ENCODE measurements around the gene CTNNBL1. TPM values are rescaled to one million over a fixed set of nuclear protein-coding genes. Genes with fewer than 3 reads are reported as not detected.

The CTNNBL1 gene
- total and polyA plus RNA-seq, 2 experiments from 2014 or later, result 36.3 to 68.7 TPM

DNA sequence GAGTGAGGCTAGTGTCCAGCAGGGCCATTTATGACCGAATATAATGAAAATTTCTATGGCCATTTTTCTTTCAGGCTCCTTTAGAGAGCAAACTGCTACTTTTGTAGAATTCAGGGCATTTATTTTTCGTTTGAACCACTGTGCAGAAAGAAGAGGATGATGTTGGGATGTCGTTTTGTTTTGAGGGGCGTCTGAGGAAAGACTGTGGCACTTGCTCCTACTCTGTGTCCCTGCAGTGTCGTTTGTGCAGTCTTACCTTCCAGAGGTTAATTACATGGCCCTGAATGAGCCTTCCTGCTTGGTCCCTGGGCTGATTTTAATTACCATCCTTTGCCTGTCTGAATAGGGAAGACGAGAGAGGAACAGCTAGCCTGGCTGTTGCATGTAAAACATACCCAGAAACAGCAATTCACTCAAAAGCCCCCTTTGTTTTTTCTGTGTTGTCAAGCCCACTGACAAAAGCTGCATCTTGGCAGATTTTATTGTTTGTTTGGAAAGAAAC lies 65.3 kb downstream of the CTNNBL1 start:
- TF ChIP-seq POLR2AphosphoS5 (IDR thresholded peaks at IDR 0.05; ENCODE audit: low read depth) (no peak), EZH2phosphoT487 (IDR thresholded peaks at IDR 0.05; ENCODE audit: unreplicated experiment) (no peak), NANOG (IDR thresholded peaks at IDR 0.05; ENCODE audit: borderline replicate concordance) (no peak), ZNF114 (CRISPR knock-in tag; IDR thresholded peaks at IDR 0.05) (no peak), ZNF331 (CRISPR knock-in tag; IDR thresholded peaks at IDR 0.05; ENCODE audit: low read depth) (no peak), JUNB (IDR thresholded peaks at IDR 0.05; ENCODE audit: unreplicated experiment) (no peak), STAT1 (IDR thresholded peaks at IDR 0.05; ENCODE audit: unreplicated experiment) (no peak), CREB1 (CRISPR knock-in tag; IDR thresholded peaks at IDR 0.05; ENCODE audit: low read depth) (no peak)
- TF ChIP-seq, protein P1, sequence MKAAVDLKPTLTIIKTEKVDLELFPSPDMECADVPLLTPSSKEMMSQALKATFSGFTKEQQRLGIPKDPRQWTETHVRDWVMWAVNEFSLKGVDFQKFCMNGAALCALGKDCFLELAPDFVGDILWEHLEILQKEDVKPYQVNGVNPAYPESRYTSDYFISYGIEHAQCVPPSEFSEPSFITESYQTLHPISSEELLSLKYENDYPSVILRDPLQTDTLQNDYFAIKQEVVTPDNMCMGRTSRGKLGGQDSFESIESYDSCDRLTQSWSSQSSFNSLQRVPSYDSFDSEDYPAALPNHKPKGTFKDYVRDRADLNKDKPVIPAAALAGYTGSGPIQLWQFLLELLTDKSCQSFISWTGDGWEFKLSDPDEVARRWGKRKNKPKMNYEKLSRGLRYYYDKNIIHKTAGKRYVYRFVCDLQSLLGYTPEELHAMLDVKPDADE (IDR thresholded peaks at IDR 0.05), result no peak
- TF ChIP-seq, protein P2, sequence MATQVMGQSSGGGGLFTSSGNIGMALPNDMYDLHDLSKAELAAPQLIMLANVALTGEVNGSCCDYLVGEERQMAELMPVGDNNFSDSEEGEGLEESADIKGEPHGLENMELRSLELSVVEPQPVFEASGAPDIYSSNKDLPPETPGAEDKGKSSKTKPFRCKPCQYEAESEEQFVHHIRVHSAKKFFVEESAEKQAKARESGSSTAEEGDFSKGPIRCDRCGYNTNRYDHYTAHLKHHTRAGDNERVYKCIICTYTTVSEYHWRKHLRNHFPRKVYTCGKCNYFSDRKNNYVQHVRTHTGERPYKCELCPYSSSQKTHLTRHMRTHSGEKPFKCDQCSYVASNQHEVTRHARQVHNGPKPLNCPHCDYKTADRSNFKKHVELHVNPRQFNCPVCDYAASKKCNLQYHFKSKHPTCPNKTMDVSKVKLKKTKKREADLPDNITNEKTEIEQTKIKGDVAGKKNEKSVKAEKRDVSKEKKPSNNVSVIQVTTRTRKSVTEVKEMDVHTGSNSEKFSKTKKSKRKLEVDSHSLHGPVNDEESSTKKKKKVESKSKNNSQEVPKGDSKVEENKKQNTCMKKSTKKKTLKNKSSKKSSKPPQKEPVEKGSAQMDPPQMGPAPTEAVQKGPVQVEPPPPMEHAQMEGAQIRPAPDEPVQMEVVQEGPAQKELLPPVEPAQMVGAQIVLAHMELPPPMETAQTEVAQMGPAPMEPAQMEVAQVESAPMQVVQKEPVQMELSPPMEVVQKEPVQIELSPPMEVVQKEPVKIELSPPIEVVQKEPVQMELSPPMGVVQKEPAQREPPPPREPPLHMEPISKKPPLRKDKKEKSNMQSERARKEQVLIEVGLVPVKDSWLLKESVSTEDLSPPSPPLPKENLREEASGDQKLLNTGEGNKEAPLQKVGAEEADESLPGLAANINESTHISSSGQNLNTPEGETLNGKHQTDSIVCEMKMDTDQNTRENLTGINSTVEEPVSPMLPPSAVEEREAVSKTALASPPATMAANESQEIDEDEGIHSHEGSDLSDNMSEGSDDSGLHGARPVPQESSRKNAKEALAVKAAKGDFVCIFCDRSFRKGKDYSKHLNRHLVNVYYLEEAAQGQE (IDR thresholded peaks at IDR 0.05; ENCODE audit: unreplicated experiment), result no peak
- TF ChIP-seq, protein P3, sequence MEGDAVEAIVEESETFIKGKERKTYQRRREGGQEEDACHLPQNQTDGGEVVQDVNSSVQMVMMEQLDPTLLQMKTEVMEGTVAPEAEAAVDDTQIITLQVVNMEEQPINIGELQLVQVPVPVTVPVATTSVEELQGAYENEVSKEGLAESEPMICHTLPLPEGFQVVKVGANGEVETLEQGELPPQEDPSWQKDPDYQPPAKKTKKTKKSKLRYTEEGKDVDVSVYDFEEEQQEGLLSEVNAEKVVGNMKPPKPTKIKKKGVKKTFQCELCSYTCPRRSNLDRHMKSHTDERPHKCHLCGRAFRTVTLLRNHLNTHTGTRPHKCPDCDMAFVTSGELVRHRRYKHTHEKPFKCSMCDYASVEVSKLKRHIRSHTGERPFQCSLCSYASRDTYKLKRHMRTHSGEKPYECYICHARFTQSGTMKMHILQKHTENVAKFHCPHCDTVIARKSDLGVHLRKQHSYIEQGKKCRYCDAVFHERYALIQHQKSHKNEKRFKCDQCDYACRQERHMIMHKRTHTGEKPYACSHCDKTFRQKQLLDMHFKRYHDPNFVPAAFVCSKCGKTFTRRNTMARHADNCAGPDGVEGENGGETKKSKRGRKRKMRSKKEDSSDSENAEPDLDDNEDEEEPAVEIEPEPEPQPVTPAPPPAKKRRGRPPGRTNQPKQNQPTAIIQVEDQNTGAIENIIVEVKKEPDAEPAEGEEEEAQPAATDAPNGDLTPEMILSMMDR (conservative IDR thresholded peaks at IDR 0.05; ENCODE audit: low read depth in 2 of 2), result no peak
- TF ChIP-seq, protein P4, sequence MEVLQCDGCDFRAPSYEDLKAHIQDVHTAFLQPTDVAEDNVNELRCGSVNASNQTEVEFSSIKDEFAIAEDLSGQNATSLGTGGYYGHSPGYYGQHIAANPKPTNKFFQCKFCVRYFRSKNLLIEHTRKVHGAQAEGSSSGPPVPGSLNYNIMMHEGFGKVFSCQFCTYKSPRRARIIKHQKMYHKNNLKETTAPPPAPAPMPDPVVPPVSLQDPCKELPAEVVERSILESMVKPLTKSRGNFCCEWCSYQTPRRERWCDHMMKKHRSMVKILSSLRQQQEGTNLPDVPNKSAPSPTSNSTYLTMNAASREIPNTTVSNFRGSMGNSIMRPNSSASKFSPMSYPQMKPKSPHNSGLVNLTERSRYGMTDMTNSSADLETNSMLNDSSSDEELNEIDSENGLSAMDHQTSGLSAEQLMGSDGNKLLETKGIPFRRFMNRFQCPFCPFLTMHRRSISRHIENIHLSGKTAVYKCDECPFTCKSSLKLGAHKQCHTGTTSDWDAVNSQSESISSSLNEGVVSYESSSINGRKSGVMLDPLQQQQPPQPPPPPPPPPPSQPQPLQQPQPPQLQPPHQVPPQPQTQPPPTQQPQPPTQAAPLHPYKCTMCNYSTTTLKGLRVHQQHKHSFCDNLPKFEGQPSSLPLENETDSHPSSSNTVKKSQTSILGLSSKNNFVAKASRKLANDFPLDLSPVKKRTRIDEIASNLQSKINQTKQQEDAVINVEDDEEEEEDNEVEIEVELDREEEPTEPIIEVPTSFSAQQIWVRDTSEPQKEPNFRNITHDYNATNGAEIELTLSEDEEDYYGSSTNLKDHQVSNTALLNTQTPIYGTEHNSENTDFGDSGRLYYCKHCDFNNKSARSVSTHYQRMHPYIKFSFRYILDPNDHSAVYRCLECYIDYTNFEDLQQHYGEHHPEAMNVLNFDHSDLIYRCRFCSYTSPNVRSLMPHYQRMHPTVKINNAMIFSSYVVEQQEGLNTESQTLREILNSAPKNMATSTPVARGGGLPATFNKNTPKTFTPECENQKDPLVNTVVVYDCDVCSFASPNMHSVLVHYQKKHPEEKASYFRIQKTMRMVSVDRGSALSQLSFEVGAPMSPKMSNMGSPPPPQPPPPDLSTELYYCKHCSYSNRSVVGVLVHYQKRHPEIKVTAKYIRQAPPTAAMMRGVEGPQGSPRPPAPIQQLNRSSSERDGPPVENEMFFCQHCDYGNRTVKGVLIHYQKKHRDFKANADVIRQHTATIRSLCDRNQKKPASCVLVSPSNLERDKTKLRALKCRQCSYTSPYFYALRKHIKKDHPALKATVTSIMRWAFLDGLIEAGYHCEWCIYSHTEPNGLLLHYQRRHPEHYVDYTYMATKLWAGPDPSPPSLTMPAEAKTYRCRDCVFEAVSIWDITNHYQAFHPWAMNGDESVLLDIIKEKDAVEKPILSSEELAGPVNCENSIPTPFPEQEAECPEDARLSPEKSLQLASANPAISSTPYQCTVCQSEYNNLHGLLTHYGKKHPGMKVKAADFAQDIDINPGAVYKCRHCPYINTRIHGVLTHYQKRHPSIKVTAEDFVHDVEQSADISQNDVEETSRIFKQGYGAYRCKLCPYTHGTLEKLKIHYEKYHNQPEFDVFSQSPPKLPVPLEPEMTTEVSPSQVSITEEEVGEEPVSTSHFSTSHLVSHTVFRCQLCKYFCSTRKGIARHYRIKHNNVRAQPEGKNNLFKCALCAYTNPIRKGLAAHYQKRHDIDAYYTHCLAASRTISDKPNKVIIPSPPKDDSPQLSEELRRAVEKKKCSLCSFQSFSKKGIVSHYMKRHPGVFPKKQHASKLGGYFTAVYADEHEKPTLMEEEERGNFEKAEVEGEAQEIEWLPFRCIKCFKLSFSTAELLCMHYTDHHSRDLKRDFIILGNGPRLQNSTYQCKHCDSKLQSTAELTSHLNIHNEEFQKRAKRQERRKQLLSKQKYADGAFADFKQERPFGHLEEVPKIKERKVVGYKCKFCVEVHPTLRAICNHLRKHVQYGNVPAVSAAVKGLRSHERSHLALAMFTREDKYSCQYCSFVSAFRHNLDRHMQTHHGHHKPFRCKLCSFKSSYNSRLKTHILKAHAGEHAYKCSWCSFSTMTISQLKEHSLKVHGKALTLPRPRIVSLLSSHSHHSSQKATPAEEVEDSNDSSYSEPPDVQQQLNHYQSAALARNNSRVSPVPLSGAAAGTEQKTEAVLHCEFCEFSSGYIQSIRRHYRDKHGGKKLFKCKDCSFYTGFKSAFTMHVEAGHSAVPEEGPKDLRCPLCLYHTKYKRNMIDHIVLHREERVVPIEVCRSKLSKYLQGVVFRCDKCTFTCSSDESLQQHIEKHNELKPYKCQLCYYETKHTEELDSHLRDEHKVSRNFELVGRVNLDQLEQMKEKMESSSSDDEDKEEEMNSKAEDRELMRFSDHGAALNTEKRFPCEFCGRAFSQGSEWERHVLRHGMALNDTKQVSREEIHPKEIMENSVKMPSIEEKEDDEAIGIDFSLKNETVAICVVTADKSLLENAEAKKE (CRISPR knock-in tag; IDR thresholded peaks at IDR 0.05), result no peak
- Histone ChIP-seq H3K27ac (ENCODE audit: low read depth) (no peak overlapping the region), H3K79me2 (replicated peaks; ENCODE audit: insufficient read depth) (no peaks in the 10 kb centered on the region), H3K4me1 (ENCODE audit: insufficient read depth) (no peaks in the 10 kb centered on the region), H3F3A (replicated peaks; ENCODE audit: low read depth) (peaks cover 4% of the 10 kb centered on the region; the same call in 1 of the 2 replicates), H3K36me3 (ENCODE audit: insufficient read depth) (0 out of 2 replicates have a peak, but pooled peaks cover 4% of the 10 kb centered on the region), H4K20me1 (replicated peaks; ENCODE audit: insufficient read depth) (no peaks in the 10 kb centered on the region; the same call in 1 of the 2 replicates), H3K4me3 (no peak overlapping the region), H3K27me3 (ENCODE audit: insufficient read depth) (no peaks in the 10 kb centered on the region), H3K4me2 (no peak overlapping the region), H2AFZ (no peak overlapping the region), H3K9me2 (ENCODE audit: insufficient read depth) (no peaks in the 10 kb centered on the region)
- no peaks in the 10 kb centered on the region for H3K9me3 Mint-ChIP-seq
- H3K4me1 Mint-ChIP-seq, result no peaks in the 10 kb centered on the region; the same call in 1 of the 3 replicates
- no peak overlapping the region for H3K4me3 Mint-ChIP-seq
- H3K27ac Mint-ChIP-seq, result no peak overlapping the region; the same call in 1 of the 2 replicates
- H3K36me3 Mint-ChIP-seq (ENCODE audit: low read depth), result no peaks in the 10 kb centered on the region
- DNase-seq (ENCODE audit: low spot score) (no peak), ATAC-seq (no peak)
- H3K27me3 Mint-ChIP-seq (ENCODE audit: insufficient read depth, low read depth, poor library complexity), result no peaks in the 10 kb centered on the region

Data from GM23338 (cell line).